Neural crest cell (in vitro differentiated cells): ENCODE data around the gene CDKL1. TPM values are rescaled to one million over a fixed set of nuclear protein-coding genes. Genes with fewer than 3 reads are reported as not detected.

Experiments
- DNase-seq: peaks from one replicate; pipeline ENCODE4 v3.0.0; 2021; ENCODE audit warnings: low read depth, mixed read lengths, low spot score
- H3K27ac Mint-ChIP-seq: one replicate; pipeline ENCODE4 v1.8.0; 2021; ENCODE audit warnings: mild to moderate bottlenecking, mixed read lengths; ENCODE audit not compliant: unreplicated experiment
- H3K27me3 Mint-ChIP-seq: 2 replicates; pipeline ENCODE4 v1.8.0; 2021; ENCODE audit warnings: low read depth, mild to moderate bottlenecking, mixed read lengths
- H3K36me3 Mint-ChIP-seq: 2 replicates; pipeline ENCODE4 v1.8.0; 2021; ENCODE audit warnings: low read depth, mild to moderate bottlenecking, mixed read lengths
- H3K4me1 Mint-ChIP-seq: 2 replicates; pipeline ENCODE4 v1.8.0; 2021; ENCODE audit warnings: mixed read lengths
- H3K4me3 Mint-ChIP-seq: one replicate; pipeline ENCODE4 v1.8.0; 2021; ENCODE audit warnings: mild to moderate bottlenecking, mixed read lengths
- H3K9me3 Mint-ChIP-seq: 2 replicates; pipeline ENCODE4 v1.8.0; 2021; ENCODE audit warnings: mixed read lengths
- total RNA-seq: library from RNA; stranded (reverse); gene quantifications from 2 replicates; pipeline ENCODE4 v1.2.1, GENCODE V29; 2021
- TF ChIP-seq, protein P1 (sequence below): fragments of 200-600 bp; sonication (generic); conservative IDR thresholded peaks from 2 replicates; pipeline ENCODE4 v1.5.0; 2021; ENCODE audit warnings: antibody characterized with exemption, mild to moderate bottlenecking

The CDKL1 gene
- total RNA-seq, 1 donor from 2014 or later = 6.1 TPM

- TF ChIP-seq, protein P1, sequence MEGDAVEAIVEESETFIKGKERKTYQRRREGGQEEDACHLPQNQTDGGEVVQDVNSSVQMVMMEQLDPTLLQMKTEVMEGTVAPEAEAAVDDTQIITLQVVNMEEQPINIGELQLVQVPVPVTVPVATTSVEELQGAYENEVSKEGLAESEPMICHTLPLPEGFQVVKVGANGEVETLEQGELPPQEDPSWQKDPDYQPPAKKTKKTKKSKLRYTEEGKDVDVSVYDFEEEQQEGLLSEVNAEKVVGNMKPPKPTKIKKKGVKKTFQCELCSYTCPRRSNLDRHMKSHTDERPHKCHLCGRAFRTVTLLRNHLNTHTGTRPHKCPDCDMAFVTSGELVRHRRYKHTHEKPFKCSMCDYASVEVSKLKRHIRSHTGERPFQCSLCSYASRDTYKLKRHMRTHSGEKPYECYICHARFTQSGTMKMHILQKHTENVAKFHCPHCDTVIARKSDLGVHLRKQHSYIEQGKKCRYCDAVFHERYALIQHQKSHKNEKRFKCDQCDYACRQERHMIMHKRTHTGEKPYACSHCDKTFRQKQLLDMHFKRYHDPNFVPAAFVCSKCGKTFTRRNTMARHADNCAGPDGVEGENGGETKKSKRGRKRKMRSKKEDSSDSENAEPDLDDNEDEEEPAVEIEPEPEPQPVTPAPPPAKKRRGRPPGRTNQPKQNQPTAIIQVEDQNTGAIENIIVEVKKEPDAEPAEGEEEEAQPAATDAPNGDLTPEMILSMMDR = no peak
- Mint-ChIP-seq H3K27me3 (no peaks in the 10 kb centered on the region), H3K27ac (no peak overlapping the region), H3K4me1 (peaks cover 34% of the 10 kb centered on the region), H3K9me3 (no peaks in the 10 kb centered on the region), H3K4me3 (no peak overlapping the region), H3K36me3 (no peaks in the 10 kb centered on the region)
- no peak for DNase-seq
These were observed 56.6 kb downstream of the CDKL1 start for GRCh38 chr14:50340045-50340444.

DNA sequence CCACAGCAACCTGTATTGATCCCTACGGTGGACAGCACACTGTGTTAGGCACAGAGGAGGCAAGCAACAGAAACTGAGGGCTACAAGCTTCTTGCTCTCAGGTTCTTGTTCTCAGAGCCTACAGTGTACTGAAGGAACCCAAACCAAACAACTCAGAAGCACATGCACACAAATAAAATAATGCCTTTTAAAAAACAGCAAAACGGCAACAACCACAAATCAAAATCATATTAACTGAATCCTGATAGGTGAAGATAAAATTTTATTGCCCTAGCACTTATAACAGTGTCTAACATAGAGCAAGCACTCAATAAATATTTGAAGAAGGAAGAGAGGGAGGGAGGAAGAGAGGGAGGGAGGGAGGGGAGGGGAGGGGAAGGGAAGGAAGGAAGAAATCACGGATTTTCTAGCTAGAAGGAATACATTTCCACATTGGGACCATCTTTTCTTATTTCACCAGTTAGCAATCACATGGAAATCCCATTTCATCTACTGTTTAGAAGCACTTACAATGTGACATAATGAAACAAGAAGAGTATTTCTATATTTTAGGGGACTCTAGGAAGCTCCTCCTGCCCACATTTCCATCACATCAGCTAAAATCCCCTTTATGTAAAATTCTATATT, 57.4 kb downstream of the CDKL1 start:
- TF ChIP-seq, protein P1 = no peak
- Mint-ChIP-seq H3K9me3 (no peaks in the 10 kb centered on the region), H3K4me1 (peaks cover 39% of the 10 kb centered on the region), H3K4me3 (no peak overlapping the region), H3K27me3 (no peaks in the 10 kb centered on the region), H3K36me3 (no peaks in the 10 kb centered on the region), H3K27ac (no peak overlapping the region)
- no peak for DNase-seq

- H3K36me3 Mint-ChIP-seq = no peaks in the 10 kb centered on the region
- no peak overlapping the region for H3K4me3 Mint-ChIP-seq
- TF ChIP-seq, protein P1 = no peak
- no peak overlapping the region for H3K27ac Mint-ChIP-seq
- no peak for DNase-seq
- H3K27me3 Mint-ChIP-seq = no peaks in the 10 kb centered on the region
- H3K4me1 Mint-ChIP-seq = peaks cover 36% of the 10 kb centered on the region
- no peaks in the 10 kb centered on the region for H3K9me3 Mint-ChIP-seq
These were observed 58.1 kb downstream of the CDKL1 start for GRCh38 chr14:50338587-50338986.

DNA sequence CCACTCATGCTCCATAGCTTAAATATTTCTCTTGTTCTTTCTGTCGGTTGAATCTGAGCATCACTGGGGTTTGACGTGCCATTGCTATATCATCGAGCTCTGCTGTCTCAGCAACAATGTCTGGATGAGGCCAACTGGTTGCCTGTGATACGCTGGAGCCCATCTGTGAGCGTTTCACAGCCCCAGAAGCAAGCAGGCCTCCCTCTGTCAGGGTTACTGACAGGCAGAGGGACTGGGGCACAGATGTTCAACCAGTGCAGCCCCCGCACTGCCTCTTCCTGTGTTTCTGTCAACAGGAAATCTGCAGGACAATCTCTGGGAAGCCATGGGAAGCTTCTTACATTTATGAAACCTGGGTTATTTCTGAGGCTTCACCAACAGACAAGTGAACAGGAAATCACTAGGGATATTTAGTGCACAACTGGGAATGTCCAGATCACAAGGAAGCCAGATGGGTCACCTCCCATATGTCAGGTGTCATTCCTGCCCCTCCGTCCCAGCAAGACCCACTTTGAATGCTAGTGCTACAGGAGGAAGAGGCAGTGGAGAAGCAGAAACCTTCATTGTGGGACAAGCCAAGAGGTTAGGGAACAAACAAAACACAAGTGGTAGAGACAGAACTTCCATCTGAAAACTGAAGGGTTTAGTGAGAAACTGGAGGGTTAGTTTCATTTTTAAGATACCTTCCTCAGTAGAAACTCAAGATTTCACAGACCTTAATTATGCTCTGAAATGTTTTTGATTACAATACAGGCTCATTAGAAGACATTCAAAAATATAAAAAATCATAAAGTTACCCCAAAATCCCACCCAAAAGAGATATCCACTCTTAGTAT, 60.5 kb downstream of the CDKL1 start:
- TF ChIP-seq, protein P1 = no peak
- H3K27me3 Mint-ChIP-seq = no peaks in the 10 kb centered on the region
- peak overlapping the region; percentile 20 for H3K4me3 Mint-ChIP-seq
- H3K9me3 Mint-ChIP-seq = no peaks in the 10 kb centered on the region
- H3K27ac Mint-ChIP-seq = peak overlapping the region; percentile 94
- peaks cover 28% of the 10 kb centered on the region for H3K4me1 Mint-ChIP-seq
- H3K36me3 Mint-ChIP-seq = no peaks in the 10 kb centered on the region
- peak; percentile 21 for DNase-seq

DNA sequence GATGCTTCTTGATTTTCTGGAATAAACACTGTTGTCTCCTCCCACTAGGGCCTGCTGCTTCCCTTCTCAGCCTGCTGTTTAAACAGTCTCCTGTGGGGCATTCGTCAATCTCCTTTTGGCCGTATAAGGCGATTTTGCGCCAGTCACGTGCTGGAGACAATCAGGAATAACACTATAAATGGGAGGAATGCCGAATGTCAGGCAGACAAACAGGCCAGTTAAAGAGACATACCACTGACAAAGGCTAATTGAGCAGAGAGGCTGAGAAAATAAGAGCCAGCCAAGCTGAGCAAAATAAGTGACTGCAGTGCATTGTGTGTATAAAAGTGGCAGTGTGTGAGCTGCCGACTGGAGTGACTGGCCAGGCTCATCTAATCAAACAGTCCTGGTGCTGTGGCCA, 61.3 kb downstream of the CDKL1 start:
- no peaks in the 10 kb centered on the region for H3K36me3 Mint-ChIP-seq

More for the DNA sequence above, 61.3 kb downstream of the CDKL1 start:
- Mint-ChIP-seq H3K9me3 (no peaks in the 10 kb centered on the region), H3K27me3 (no peaks in the 10 kb centered on the region), H3K4me3 (peak overlapping the region; percentile 61), H3K4me1 (peaks cover 25% of the 10 kb centered on the region), H3K27ac (peak overlapping the region; percentile 93)
- peak; percentile 52 for DNase-seq
- TF ChIP-seq, protein P1 = peak; percentile 39
